NOMO-1 treated with DMSO at 0.1 percent for 48 hours (cell line): Measurements from ENCODE around the gene HPSE2.
"Not testable (repeated sequence)": the region's sequence is repeated elsewhere in the genome, so short reads cannot be mapped to it uniquely, and the experiment has no call there.

Source experiments
- DNase-seq: peaks from one replicate; lab custom pipeline; 2025; ENCODE audit not compliant: unreplicated experiment; lab: John Stamatoyannopoulos, UW

The HPSE2 gene

DNA sequence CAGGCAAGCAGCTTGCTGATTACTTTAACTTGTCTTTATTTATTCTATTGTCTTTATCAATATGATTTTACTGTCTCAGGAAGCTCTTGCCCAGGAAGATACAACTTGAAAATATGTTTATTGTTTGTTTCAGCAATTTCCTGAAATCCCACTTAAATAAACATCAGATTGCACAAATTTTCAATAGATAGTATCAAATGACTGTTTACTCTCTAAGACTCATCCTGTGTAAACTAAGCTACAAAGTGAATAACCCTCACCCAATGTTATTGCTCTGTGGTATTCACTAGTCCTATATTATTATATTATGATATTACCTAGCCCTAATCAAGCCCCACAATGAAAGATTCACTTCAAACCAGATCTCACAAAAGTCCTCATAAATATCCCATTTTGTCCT is 658.5 kb downstream of the HPSE2 start:
- DNase-seq = no peak

DNA sequence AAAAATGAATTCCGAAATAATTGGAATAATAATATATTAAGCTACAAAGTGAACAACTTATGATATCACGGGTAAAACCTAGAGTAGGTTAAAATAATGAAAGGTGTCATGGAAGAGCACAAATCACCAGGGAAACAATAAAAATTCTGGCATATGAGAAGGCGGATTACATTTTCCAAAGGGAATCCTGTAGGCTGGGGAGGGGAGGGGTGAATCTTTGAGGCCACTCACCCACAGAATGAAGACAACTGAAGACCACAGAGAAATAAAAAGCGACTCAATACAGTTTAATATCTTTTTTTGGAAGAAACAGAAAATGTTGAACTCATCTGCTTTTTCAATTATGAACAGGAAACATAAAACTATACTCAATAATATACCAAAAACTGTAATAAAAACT is 659.6 kb downstream of the HPSE2 start:
- no peak for DNase-seq

DNA sequence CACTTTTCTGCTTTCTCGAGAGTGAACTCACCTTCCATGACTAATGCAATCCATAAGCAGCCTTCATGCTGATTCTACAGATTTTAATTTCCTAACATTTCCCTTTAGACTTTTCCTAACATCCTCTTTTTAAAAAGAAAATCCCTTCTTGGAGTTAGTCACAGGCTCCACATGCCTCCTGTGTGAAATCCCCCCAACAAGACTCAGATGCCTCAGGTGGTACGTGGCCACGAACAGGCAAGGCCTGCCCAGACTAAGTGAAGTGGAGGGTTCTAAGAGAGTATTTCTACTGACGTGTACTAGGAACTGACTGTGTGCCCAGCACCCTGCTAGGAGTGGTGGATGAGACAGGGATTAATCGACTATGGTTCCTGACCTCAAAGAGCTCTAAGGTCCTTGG is 663.1 kb downstream of the HPSE2 start:
- no peak for DNase-seq

DNA sequence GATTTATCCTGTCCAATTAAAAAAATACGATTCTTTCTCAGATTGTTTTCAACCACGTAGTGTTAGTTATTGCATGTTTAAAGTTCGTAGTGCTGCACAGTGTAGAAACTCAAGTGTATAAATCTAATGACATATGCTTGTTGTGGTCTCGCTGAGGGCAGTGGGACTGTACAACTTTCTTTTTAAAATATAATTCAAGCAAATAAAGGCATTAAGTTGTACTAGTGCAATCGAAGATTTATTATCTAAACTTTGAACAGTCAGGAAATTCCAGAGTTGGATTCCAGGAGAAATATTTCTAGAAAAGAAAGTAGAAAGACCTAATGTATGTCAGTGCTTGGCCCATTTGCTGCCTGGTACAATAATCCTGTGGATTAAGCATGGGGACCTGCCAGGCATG is 664.8 kb downstream of the HPSE2 start:
- no peak for DNase-seq

DNA sequence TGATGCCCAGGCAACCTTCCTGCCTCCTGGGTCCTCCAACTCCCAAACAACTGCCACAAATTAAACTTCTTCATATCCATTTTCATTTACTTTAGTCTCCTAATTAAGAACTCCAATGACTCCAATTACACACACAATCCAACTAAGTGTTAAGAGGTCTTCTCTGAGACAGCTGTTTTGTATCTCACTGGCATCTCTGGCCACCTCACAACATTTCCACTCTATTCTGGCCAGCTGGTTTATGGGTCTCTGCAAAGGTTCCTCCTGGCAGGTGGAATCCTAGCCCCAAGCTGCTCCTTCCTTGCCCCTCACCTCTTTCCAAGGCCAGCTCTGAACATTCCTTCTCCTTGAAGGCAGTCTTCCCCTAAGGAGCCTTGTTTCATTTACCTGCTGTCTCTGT is 665.8 kb downstream of the HPSE2 start:
- no peak for DNase-seq

DNA sequence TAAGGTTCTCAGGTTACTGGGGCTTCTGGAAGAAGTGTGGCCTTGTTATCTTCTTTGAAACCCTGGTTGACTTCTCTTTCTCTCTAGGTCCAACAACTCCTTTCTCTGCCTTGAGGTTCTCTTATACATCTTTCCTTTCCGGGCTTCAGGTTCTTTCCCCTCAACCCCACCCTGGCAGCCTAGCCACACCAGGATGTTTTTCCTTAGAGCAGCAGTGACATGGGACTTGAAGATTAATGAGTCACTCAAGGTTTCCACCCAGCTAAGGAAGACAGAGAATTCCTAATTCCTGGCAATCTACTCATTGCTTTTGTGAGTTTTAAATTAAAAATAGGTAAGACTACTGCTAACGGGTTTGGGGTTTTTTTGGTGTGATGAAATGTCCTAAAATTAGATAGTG is 667.1 kb downstream of the HPSE2 start:
- DNase-seq = no peak

DNA sequence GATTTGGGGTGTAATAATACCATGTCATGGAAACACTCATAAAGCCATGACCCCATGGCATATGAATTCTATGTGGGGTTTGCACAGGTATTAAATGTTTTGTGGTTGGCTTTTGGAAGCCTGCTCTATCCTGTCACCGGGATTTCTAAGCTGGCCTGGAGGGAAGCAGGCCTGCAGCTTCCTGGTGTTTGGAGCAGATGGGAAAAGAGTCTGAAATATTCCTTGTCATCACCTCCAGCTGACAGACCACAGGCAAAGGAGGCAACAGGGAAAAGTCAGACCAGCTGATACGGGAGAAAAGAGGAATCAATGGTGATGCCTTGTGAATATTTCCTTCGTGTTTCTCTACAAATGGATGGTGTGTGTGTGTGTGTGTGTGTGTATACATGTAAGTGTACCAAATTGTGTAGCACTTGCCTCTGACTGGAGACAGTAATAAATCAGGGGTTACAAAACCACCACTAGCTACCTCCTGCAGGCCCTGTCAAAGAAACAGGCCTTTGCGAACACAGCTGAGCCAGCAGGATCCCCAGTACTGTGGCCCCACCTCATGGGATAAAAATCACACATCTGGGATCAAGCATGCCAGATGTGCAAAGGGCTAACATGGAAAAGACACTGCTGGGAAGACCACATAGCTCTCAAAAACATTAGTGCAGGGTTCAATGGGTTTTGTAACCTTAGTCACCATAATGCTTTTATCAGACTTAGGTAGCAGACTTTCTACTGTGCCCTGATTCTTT is 668.1 kb downstream of the HPSE2 start:
- DNase-seq = no peak

DNA sequence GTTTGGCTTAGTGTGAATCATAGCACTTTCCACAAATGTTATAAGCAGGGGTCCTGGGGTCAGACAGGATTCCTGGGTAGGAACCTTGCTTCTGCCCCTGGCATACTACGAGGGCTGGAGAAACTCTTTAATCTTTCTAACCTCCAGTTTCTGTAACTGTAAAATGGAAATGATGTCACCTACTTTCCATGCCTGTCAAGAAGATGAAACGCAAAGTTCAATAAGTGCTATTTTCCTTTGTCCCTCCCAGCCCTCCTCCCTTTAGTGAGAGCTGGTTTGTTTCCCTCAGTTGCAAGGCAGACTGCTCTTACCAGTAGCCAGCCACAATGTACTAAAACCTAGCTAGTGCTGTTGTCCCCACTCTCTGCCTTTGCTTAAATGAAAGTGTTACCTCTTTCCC is 671.8 kb downstream of the HPSE2 start:
- no peak for DNase-seq

DNA sequence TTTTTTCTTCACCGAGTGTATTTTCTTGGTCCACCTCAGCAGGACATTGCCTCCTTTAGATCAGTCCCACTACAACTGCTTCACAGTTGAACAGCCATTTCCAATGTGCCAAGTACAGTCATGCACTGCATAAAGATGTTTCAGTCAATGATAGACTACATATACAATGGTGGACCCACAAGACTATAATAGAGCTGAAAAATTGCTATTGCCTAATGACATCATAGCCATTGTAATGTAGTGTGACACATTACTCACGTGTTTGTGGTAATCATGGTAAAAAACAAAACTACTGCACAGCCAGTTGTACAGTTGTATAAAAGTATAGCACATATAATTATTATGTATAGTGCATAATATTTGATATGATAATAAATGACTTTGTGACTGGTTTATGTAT is 675.1 kb downstream of the HPSE2 start:
- no peak for DNase-seq

DNA sequence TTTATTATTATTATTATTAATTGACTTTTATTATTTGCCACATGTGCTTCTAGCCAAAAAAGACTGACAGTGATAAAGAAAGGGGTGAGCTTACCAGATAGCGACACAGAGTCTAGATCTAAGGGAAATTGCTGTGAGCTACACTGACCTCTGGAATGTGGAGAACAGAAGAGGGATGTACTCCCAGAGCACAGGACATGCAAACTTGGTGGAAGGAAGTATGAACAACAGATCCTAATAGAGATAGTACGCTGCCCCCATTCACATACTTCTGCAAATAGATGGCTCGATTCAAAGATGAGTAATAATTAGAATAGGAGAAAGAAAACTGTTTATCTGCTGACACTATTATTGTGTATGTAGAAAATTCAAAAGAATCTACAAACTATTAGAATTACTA is 679.6 kb downstream of the HPSE2 start:
- DNase-seq = no peak

DNA sequence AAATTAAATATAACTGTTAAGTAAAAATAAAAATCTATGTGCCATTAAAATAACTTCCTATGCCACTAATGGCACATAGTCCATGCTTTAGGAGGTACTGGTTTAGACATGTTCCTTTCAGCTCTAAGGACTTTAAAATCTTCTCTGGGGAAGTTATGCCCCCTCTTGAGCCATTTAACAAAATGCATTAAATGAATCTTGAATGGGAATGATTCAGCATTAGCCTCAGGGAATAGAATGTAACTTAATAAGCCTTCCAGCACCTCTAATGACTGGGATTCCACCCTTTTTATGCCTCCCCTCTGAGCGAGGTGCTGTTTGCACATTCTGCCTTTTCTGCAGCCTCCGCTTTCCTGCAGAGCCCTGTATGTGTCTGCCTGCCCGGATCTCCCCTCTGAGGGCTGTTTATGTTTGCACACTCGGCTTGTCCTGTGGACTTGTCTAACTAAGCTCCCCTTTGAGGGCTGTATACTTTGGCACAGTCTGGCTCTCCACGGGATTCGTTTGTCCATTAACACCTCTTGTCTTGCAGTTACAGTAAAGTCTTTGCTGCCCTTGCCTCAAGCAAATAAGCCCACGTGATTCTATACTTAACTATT is 680.5 kb downstream of the HPSE2 start:
- no peak for DNase-seq

DNA sequence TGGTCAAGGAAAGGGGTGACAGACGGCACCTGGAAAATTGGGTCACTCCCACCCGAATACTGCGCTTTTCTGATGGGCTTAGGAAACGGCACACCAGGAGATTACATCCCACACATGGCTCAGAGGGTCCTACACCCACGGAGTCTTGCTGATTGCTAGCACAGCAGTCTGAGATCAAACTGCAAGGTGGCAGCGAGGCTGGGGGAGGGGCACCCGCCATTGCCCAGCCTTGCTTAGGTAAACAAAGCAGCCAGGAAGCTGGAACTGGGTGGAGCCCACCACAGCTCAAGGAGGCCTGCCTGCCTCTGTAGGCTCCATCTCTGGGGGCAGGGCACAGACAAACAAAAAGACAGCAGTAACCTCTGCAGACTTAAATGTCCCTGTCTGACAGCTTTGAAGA is 694.1 kb downstream of the HPSE2 start:
- DNase-seq = not testable (repeated sequence)

DNA sequence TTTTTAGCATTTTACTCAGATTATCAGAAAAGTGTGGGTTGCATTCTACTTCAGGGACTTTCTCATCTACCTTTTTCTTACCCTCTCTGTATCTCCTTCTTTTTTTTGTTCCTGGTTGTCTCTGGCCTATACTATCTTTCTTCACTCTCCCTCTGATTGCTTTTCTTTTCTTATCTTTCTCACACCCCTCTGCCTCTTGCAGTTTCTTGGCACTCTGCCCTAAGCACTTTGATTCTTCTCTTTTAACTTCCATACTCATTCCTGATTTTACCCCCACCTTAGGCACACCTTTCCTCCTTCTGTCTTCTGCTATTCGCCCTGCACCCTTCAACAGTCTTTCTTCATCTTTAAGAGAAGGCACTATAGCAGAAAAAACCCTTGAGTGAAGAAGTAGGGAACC is 696.1 kb downstream of the HPSE2 start:
- DNase-seq = no peak

DNA sequence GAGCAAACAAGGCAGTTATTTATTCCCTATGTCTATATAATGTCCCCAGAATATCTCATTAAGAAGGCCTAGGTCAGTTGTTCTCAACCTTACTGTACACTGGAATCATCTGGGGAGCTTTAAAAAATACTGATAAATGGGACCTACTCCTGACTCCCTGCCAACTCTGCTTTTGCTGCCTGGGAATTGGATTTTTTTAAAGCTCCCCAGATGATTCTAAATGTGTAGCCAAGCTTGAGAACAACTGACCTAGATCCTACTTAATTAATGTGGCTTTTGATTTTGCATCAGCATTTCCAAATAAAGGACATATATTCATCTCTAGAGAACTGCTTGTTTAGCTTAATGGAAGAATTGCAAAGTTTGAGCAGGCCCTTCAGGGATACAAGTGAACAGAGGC is 697.2 kb downstream of the HPSE2 start:
- DNase-seq = no peak

DNA sequence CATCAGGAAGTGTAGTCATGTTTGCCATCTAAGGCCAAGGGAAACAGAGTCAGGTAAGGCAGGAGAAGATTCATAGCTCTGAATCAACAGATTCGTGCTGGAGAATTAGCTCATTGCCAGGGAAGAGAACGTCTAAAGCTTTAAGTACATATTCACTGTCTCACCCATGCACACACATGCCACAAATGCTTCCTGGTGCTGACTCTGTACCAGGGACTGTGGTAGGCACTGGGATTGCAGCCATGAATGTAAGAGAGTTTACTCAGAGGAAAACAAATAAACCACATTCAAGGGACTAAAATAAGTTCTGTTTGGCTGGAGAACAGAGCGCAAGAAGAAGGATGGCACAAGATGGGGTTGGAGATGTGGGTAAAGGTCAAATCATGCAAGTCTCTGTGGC is 699.1 kb downstream of the HPSE2 start:
- DNase-seq = no peak

DNA sequence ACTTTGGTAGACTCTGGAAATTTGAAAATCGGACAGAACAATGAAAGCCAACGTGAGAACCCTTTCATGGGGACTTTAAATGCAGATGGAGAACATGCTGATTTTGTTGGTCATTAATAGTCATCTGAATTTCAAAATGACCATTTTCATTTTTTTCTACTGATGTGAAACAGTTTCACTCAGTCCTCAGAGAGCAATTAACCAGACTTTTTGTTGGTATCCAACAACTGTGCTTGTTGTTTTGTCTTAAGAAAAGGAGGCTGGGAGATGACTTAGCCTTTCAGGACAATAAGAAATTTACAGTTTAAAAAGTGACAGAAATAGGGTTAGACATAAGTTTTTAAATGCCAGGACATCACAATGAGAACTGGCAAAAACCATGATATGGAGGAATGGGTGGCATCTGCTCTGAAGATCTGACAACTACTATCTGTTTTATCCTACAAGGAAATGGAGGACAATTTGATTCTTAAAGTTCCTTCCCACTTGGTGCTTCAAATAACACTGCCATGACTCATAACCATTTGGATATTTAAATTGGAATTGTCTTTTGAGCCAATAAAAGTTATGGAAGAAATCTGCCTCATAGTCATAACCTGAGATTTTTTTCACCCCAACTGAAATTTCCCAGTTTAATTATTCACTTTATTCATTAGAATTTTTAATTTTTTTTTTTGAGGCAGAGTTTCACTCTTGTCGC is 701.8 kb downstream of the HPSE2 start:
- no peak for DNase-seq

DNA sequence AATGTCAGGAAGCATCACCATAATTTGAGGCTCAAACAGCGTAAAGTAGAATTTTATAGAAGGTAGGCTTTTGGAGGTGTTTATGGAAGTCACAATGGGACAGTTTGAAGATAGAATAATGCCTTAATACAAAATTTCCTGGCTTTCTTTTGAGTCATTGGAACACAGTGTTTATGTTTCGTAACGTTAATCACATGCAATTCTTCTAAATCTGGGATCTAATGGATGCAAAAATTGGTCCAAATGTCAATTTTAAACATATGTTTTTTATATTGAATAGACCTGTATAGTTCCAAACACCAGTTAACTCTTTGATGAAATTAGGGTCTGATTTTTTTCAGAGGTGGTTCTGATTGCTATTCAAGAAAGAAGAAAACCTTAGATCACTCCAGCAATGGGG is 702.4 kb downstream of the HPSE2 start:
- no peak for DNase-seq

DNA sequence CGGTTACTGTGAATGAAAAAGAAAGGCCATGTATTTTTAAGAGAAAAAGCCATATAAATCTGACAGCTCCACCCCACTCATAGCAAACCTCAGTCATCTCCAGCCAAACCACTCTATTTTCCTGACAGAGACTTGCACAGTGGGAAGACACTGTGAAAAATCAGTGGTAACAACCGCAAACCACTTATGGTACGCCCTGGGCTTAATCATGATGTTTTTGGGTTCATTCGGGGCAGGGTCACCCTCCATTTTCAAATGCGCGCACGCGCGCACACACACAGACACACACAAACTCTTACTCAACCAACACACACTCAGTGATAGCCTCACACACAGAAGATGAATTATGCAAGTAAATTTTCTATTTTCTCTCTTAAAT is 706.9 kb downstream of the HPSE2 start:
- DNase-seq = no peak

DNA sequence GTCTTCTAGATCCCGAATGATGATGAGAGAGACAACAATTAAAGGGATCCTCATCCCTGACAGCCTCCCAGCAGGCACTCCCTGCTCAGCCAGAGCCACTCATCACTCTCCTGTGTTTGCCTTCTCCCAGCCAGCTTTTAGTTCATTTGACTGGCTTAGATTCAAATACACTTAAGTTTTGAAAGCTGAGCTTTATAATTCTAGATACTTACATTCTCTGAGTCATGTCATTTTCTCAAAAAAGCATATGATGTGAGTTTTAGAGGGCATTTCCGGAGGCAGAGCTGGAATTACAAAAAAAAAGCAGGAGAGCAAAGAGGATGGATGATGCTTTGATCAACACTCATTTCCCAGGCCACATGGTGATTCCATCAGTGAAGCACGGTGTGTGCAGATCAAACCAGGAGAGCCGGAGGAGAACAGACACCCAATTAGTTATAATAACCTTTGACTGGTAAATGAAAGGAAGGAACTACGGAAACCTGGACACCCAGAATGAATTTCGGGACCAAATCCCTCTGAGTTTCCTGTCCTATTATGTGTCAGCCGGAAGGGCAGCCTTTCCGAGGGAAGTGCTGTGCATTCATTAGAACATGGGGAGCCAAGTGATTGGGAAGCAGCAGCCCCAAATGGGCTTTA is 707.4 kb downstream of the HPSE2 start:
- no peak for DNase-seq

DNA sequence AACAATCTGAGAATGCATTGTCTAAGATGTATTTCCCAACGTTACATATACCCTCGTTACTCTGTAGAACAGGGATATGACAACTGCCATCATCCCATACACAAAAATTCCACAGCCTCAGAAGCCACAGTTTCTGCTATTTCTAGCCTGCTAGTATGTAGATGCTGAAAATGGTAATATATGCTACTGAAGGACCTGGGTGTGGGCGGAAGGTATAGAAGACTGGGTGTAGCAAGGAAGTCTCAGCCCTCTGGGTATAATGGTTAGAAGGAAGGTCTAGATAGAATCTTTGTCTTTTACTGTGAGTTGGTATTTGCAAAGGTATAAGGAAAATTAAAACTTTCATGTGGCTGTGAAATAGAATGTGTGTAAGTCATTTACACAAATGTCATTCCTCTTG is 709.7 kb downstream of the HPSE2 start:
- DNase-seq = no peak

DNA sequence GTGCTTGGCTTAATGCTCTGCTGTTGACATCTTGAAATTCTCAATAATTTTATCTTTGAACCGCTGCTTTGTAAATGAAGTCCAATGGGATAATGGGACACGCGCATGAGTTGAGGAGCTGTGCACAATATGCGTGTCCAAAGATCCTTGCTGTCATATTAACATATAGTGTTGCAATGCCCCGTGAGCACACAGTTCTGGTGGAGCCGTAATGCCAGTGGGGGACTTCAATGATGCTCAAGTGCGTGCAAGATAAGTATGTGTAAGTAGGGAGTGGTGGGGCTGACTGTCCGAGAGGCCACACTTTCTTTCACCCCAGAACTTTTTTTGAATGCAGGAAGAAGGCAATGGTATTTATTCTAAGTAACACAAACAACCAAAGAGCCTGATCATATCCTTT is 711.5 kb downstream of the HPSE2 start:
- no peak for DNase-seq

DNA sequence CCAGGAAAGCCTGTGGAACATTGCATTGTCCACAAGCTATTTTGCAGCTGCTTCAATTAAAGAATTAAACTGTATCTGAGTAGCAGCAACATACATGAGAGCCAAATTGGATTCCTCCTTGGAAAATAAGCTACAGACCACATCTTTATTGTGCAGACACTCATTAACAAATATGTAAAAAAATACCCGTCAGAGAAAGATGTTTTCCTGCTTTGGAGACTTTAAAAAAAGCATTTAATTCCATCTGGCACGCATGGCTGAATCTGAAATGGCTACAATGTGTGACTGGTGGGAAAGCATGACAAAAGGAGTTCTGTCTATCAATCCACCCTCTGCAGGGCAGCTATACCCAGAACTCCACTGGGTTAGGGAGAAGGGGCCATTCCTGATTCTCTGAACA is 715.8 kb downstream of the HPSE2 start:
- DNase-seq = no peak
